ENCODE results near the gene ADGRL1.

DNA sequence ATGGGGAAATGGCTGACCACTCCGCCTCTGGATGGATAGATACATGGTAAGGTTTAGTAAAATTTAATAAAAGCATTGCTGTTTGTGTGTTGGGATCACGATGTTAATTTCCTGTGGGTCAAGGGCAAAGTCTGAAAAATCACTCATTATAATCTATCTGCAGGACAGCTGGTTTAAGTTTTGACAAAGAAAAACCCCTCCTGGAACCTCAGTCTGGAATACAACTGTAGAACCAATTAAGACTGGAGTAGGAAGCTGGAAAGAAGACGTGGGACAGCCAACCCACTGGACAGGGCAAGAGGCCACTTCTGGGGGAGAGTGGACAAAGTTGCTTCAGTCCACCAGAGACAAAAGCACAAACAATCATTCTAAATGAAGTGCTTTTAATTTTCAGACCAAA lies 86.8 kb downstream of the ADGRL1 start:
- TF ChIP-seq CTCF (IDR thresholded peaks at IDR 0.05; ENCODE audit: extremely low read depth in 1 of 2, insufficient read depth in 1 of 2, low read depth in 1 of 2, low read length in 2 of 2): no peak
- no peak for TF ChIP-seq EZH2 (IDR thresholded peaks at IDR 0.05; ENCODE audit: borderline replicate concordance, low read depth, low read length, severe bottlenecking)
- TF ChIP-seq POLR2A (IDR thresholded peaks at IDR 0.05; ENCODE audit: low read depth, low read length): no peak
- TF ChIP-seq POLR2AphosphoS5 (IDR thresholded peaks at IDR 0.05; ENCODE audit: insufficient read depth, low read depth, low read length): no peak
- no peak for TF ChIP-seq JUN (IDR thresholded peaks at IDR 0.05; ENCODE audit: borderline replicate concordance, insufficient read depth, insufficient read length, low read depth)
- TF ChIP-seq MAX (IDR thresholded peaks at IDR 0.05; ENCODE audit: insufficient read depth, insufficient read length): no peak
- no peak for TF ChIP-seq MYC (IDR thresholded peaks at IDR 0.05; ENCODE audit: low read depth, low read length)
